ENCODE measurements around the gene EMC10. TPM values are rescaled to one million over a fixed set of nuclear protein-coding genes. Genes with fewer than 3 reads are reported as not detected.

EMC10 gene
- polyA plus RNA-seq, 1 of the 3 experiments (the other 2 are of a cell fraction) = 218 TPM

- TF ChIP-seq EP300 (IDR thresholded peaks at IDR 0.05; ENCODE audit: borderline replicate concordance in 1 of 2, low read depth in 1 of 2, low read length in 1 of 2) = no peak
- no peak for TF ChIP-seq RXRA (IDR thresholded peaks at IDR 0.05; ENCODE audit: borderline replicate concordance, low read depth)
These were observed 58.2 kb downstream of the EMC10 start (continued) for GRCh38 chr19:50534478-50534877.

GRCh38 chr19:50535672-50536187 lies 59.4 kb downstream of the EMC10 start:
- peaks cover 0 to 13% of the 10 kb centered on the region in 2 experiments for H3K36me3 ChIP-seq (replicated peaks in 1 of 2; ENCODE audit: control insufficient read depth in 1 of 2, insufficient read depth in 2 of 2, low read length in 1 of 2)
- H3K9me2 ChIP-seq = no peaks in the 10 kb centered on the region
- no peaks in the 10 kb centered on the region for H3K27me3 ChIP-seq (ENCODE audit: insufficient read depth)
- H2AFZ ChIP-seq (ENCODE audit: low read depth) = no peak overlapping the region
- H3F3A ChIP-seq (replicated peaks; ENCODE audit: insufficient read depth) = no peaks in the 10 kb centered on the region
- H3K4me2 ChIP-seq = no peak overlapping the region
- WGBS (ENCODE audit: low lambda C conversion rate) = 78% methylated on average over 10 of the region's 11 CpGs
- peak; percentile 45 for TF ChIP-seq GATA2 (CRISPR knock-in tag; IDR thresholded peaks at IDR 0.05)
- no peak for TF ChIP-seq RXRA (IDR thresholded peaks at IDR 0.05; ENCODE audit: borderline replicate concordance, low read depth)
- H3K4me1 ChIP-seq (ENCODE audit: control insufficient read depth in 1 of 2, insufficient read depth in 2 of 2, low read depth in 1 of 2, low read length in 1 of 2) = peaks cover 0 to 3% of the 10 kb centered on the region in 2 experiments; a peak in 1 of 4 replicates
- no peak overlapping the region for H3K4me3 ChIP-seq (ENCODE audit: low read depth in 2 of 2, low read length in 1 of 2)
- no peak for DNase-seq
- POLR2A ChIA-PET = no interaction called here
- no peaks in the 10 kb centered on the region; the same call in 1 of the 2 replicates for H3K9me3 ChIP-seq
- no peak overlapping the region for H3K9ac ChIP-seq
- H3K79me2 ChIP-seq (ENCODE audit: insufficient read depth) = no peaks in the 10 kb centered on the region
- no peaks in the 10 kb centered on the region for H4K20me1 ChIP-seq (ENCODE audit: insufficient read depth)
- no peak overlapping the region; a peak in 1 of 4 replicates for H3K27ac ChIP-seq (ENCODE audit: low read depth in 2 of 2, low read length in 1 of 2)
- CTCF ChIA-PET = interaction anchor here (0.8 to 10.5 kb wide), 9 partner anchors 10 to 248 kb away, joined by 3 to 170 read pairs (median 4); no protein-coding TSS in a partner anchor

- Histone ChIP-seq H4K20me1 (ENCODE audit: insufficient read depth) (no peaks in the 10 kb centered on the region), H3K36me3 (replicated peaks in 1 of 2; ENCODE audit: control insufficient read depth in 1 of 2, insufficient read depth in 2 of 2, low read length in 1 of 2) (peaks cover 0 to 13% of the 10 kb centered on the region in 2 experiments), H3F3A (replicated peaks; ENCODE audit: insufficient read depth) (no peaks in the 10 kb centered on the region), H3K79me2 (ENCODE audit: insufficient read depth) (no peaks in the 10 kb centered on the region), H3K9me2 (no peaks in the 10 kb centered on the region), H2AFZ (ENCODE audit: low read depth) (no peak overlapping the region), H3K9ac (no peak overlapping the region), H3K27ac (ENCODE audit: low read depth in 2 of 2, low read length in 1 of 2) (no peak overlapping the region), H3K4me3 (ENCODE audit: low read depth in 2 of 2, low read length in 1 of 2) (no peak overlapping the region), H3K9me3 (no peaks in the 10 kb centered on the region; the same call in 1 of the 2 replicates), H3K4me1 (ENCODE audit: control insufficient read depth in 1 of 2, insufficient read depth in 2 of 2, low read depth in 1 of 2, low read length in 1 of 2) (peaks cover 0 to 3% of the 10 kb centered on the region in 2 experiments; a peak in 1 of 4 replicates), H3K27me3 (ENCODE audit: insufficient read depth) (no peaks in the 10 kb centered on the region), H3K4me2 (no peak overlapping the region)
- ChIA-PET POLR2A (no interaction called here), CTCF (interaction anchor here (0.6 to 10.5 kb wide), 24 partner anchors 8 to 247 kb away, joined by 3 to 170 read pairs (median 7); partner anchors contain the start of gene JOSD2)
- no peak for DNase-seq
- WGBS (ENCODE audit: low lambda C conversion rate) = 88% methylated on average over 16 of the region's 16 CpGs
- TF ChIP-seq SIN3A (IDR thresholded peaks at IDR 0.05; ENCODE audit: borderline replicate concordance, low read depth, low read length) (no peak), RFX5 (IDR thresholded peaks at IDR 0.05; ENCODE audit: low read length) (no peak), TCF12 (IDR thresholded peaks at IDR 0.05) (no peak), RCOR1 (IDR thresholded peaks at IDR 0.05; ENCODE audit: low read length) (no peak), EZH2phosphoT487 (IDR thresholded peaks at IDR 0.05; ENCODE audit: borderline replicate concordance, low read depth) (no peak), JUND (IDR thresholded peaks at IDR 0.05) (no peak)
These were observed 60.5 kb downstream of the EMC10 start for GRCh38 chr19:50536662-50537305.

Data from SK-N-SH (cell line).